MG63 (cell line): Measurements from ENCODE around the gene SPIRE2. TPM values are rescaled to one million over a fixed set of nuclear protein-coding genes. Genes with fewer than 3 reads are reported as not detected.
"Not testable (repeated sequence)": the region's sequence is repeated elsewhere in the genome, so short reads cannot be mapped to it uniquely, and the experiment has no call there.

ENCODE experiments used
- DNase-seq: peaks from one replicate; pipeline ENCODE4 v3.0.0-alpha.2; 2020
- H3K27me3 ChIP-seq: fragments of 250-450 bp; sonication (Bioruptor Pico); 2 replicates; pipeline ENCODE4 v1.5.1; 2020; ENCODE audit warnings: mild to moderate bottlenecking, moderate library complexity
- H3K36me3 ChIP-seq: fragments of 250-450 bp; sonication (Bioruptor Pico); 2 replicates; pipeline ENCODE4 v1.5.1; 2020; ENCODE audit warnings: mild to moderate bottlenecking, moderate library complexity
- H3K4me3 ChIP-seq: fragments of 250-450 bp; sonication (Bioruptor Pico); 2 replicates; pipeline ENCODE4 v1.5.1; 2020; ENCODE audit warnings: mild to moderate bottlenecking, moderate library complexity
- H3K9me3 ChIP-seq: fragments of 250-450 bp; sonication (Bioruptor Pico); 2 replicates; pipeline ENCODE4 v1.5.1; 2020; ENCODE audit warnings: mild to moderate bottlenecking, moderate library complexity
- total RNA-seq: library from RNA; depleted of rRNA; stranded (reverse); fragments of >200 nt; shearing (Covaris generic); gene quantifications from 2 replicates; pipeline ENCODE4 v1.2.3, GENCODE V29; 2014; ENCODE audit warnings: low replicate concordance

SPIRE2 gene
- total RNA-seq, 1 experiment from 2014 or later: 5.0 TPM

DNA sequence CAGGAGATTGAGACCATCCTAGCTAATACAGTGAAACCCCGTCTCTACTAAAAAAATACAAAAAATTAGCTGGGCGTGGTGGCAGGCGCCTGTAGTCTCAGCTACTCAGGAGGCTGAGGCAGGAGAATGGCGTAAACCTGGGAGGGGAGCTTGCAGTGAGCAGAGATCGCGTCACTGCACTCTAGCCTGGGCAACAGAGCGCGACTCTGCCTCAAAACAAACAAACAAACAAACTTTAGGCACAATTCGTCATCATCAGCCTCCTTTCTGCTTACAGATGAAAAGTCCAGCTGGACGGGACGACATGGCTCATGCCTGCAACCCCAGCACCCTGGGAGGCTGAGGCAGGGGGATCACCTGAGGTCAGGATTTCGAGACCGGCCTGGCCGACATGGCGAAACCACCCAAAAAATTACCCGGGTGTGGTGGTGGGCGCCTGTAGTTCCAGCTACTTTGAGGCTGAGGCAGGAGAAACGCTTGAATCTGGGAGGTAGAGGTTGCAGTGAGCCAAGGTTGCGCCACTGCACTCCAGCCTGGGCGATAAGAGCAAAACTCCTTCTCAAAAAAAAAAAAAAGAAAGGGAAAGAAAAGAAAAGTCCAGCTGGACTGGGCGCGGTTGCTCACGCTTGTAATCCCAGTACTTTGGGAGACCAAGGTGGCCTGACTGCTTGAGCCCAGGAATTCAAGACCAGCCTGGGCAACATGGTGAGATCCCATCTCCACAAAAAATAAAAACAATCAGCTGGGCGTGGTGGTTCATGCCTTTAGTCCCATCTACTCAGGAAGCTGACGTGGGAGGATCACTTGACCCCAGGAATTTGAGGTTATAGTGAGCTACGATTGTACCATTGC is 1.5 kb upstream of the SPIRE2 start:
- H3K27me3 ChIP-seq: no peaks in the 10 kb centered on the region
- no peak for DNase-seq
- no peaks in the 10 kb centered on the region for H3K9me3 ChIP-seq
- no peak overlapping the region for H3K4me3 ChIP-seq
- no peaks in the 10 kb centered on the region for H3K36me3 ChIP-seq

DNA sequence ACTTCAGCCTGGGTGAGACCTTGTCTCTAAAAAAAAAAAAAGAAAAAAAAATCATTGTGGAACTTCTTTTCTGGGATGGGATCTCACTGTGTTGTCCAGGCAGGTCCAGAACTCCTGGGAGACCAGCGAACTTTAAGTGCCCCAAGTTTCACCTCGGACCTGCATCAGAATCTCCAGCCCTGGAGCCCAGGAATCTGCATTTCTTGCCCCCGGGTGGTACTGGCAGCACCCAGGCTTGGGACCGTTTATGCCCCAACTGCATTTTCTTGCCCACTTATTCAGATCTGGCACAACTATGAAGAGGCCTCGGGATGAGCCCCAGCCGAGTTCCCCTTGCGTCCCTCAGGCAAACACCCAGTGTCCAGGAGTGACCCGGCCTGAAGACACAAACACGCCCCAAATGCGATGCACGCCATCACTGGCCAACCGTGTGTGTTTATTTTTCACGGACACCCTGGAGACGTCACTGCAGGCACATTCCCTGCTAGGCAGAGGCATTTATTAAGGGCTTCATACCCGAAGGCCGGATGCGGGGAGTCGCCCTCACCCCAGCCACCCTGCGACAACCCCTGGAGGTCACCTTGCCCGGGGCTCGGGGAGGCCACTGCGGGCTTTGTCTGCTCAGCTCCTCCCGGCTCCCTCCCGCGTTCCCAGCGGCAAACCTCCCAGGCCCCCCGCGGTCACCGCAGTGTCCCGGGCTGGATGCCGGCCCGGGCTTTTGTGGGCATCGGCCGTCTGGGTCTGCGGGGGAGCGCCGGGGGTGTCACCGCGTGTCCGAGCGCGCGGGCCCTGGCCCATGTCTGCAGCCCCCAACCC is 684 bp upstream of the SPIRE2 start:
- no peaks in the 10 kb centered on the region for H3K36me3 ChIP-seq
- peak; percentile 36 for DNase-seq
- H3K4me3 ChIP-seq: peak overlapping the region; percentile 45
- no peaks in the 10 kb centered on the region for H3K27me3 ChIP-seq
- H3K9me3 ChIP-seq: no peaks in the 10 kb centered on the region

DNA sequence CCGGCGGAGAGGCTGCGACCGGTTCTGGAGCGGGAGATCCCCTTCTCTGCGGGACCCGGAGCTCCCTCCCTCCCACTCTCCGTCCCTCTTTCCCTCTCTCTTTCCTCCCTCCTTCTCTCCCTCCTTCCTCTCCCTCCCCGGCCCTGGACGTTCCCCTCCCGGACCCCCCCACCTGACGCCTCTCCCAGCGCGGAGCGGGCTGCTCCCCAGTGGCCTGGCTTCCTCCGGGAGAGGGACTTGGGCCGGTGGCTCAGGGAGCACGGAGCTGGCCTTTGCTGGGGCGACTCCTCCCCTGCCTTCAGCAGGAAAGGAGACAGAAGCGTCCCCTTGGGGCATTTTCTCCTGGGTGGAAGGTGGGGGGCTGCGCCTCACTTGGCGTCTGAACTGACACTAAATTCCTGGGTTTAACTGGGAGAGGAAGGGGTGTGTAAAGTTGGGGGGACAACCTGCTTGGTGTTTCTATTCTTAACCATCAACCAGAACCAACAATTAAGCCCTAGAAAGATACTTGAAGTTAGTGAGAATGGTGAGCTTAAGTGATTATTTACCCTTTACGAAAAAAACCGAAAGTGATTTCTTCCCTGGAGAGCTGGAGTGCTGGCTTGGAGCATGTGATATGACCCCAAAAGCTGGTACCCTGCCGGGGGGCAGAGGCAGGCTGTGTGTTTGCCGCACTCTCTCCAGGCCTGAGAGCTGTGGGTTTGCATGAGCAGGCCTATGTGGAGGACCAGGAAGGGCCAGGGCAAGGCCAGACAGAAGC is 775 bp downstream of the SPIRE2 start:
- no peak for DNase-seq
- Histone ChIP-seq H3K9me3 (no peaks in the 10 kb centered on the region), H3K27me3 (no peaks in the 10 kb centered on the region), H3K4me3 (peak overlapping the region; percentile 37), H3K36me3 (no peaks in the 10 kb centered on the region)

DNA sequence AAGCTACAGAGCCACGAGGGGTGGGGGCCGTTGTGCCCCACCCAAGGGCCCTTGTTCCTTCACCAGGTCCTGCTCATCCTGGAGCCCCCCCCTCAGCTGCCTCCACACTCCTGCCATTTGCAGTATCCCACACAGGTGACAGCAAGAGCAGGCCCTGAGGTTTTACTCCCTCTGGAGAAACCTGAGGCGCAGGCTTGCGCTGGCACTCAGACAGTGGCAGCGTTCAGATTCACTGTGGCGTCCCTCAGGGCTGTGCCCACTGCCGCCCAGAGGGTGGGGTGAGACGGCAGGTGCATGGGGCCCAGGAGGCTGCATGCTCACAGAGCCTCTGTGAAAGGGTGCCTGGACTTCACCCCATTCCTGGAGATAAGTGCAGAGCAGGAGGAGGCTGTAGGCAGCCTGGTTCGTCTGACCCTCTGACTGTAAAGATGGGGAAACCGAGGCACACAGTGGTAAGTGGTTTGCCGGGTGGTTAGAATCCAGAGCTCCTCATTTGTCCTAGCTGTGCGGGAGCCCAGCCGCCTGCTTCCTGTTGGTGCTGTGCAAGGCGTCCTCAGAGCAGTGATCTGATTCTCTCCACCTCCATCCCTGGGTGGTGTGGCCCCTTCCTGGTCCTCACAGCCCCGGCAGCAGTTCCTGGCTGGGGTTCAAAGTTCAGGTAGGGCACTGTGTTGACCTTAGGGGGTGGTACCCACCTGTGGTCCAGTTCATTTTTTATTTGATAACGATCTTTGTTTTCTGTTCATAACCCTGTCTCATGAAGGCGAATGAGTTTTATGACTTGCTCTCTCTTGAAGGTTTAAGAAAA is 1.6 kb downstream of the SPIRE2 start:
- Histone ChIP-seq H3K9me3 (no peaks in the 10 kb centered on the region), H3K36me3 (no peaks in the 10 kb centered on the region), H3K4me3 (no peak overlapping the region), H3K27me3 (no peaks in the 10 kb centered on the region)
- DNase-seq: no peak

DNA sequence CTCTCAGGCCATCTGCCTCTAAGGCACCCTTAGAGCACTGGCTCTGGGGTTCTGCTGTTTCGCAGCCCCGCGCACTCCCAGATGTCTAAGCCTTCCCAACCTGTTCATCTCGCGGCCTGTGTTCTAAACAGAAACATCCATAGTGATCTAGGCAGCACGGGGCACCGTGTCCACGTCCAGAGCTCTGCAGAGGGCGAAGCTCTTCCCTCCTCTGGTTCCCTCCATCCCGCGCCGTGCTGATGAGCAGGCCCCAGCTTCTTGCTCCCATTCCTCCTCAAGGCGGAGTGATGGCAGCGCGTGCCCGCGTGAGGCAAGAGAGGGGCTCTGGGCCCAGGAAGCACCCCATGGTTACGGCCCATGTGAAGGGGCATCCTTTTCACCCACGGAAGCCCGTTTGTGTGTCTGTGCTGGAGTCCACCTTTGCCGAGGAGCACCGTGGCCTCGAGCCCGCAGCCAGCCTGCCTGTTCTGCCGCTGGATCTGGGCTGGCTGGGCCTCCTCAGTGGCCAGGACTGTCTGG is 3.6 kb downstream of the SPIRE2 start:
- H3K36me3 ChIP-seq: no peaks in the 10 kb centered on the region
- H3K4me3 ChIP-seq: no peak overlapping the region
- H3K9me3 ChIP-seq: no peaks in the 10 kb centered on the region
- no peaks in the 10 kb centered on the region for H3K27me3 ChIP-seq
- no peak for DNase-seq

DNA sequence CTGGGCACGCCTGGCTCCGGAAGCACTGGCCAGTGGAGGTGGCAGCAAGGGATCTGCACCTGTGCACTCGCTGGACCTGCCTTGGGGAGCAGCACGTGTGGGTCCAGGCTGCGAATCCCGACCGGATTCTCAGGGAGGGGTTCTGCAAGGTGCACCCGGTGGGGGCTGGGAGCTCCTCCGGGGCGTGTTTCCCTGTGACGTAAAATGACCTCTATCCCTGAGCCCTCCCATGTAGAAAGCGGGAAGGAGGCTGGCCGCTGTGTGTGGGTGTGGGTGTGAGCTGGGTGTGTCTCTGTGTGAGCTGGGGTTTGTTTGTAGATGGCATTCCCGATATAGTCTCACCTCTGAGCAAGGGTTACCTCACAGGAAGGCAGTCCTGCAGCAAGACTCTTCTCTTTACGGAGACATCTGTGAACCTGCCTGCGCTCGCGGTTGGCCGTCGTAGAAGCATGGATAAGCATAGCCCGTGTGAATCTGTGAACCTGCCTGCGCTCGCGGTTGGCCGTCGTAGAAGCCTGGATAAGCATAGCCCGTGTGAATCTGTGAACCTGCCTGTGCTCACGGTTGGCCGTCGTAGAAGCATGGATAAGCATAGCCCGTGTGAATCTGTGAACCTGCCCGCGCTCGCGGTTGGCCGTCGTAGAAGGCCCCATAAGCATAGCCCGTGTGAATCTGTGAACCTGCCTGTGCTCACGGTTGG is 5.5 kb downstream of the SPIRE2 start:
- not testable (repeated sequence) for H3K27me3 ChIP-seq, H3K36me3 ChIP-seq, H3K4me3 ChIP-seq, H3K9me3 ChIP-seq, DNase-seq

DNA sequence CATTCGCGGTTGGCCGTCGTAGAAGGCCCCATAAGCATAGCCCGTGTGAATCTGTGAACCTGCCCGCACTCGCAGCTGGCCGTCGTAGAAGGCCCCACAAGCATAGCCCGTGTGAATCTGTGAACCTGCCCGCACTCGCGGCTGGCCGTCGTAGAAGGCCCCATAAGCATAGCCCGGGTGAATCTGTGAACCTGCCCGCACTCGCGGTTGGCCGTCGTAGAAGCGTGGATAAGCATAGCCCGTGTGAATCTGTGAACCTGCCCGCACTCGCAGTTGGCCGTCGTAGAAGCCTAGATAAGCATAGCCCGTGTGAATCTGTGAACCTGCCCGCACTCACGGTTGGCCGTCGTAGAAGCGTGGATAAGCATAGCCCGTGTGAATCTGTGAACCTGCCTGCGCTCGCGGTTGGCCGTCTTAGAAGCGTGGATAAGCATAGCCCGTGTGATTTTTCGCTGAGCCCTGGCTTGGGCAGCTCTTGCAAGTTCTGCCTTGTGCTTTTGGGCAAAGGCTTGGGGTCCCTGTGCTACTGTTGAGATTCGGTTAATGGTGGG is 6.6 kb downstream of the SPIRE2 start:
- H3K36me3 ChIP-seq, H3K27me3 ChIP-seq, H3K4me3 ChIP-seq, DNase-seq, H3K9me3 ChIP-seq: not testable (repeated sequence)

DNA sequence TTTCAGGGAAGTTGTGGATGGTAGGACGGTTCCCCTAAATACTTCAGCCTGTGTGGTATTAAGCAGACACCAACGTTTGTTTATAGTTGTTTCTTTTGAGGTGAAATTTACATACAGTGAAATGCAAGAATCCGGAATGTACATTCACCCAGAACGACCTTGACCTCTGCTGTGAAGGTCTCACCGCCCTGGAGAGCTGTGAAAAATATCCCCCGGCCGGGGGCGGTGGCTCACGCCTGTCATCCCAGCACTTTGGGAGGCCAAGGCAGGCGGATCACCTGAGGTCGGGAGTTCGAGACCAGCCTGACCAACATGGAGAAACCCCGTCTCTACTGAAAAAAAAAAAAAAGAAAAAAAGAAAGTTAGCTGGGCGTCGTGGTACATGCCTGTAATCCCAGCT is 8.2 kb downstream of the SPIRE2 start:
- H3K36me3 ChIP-seq: not testable (repeated sequence)

DNA sequence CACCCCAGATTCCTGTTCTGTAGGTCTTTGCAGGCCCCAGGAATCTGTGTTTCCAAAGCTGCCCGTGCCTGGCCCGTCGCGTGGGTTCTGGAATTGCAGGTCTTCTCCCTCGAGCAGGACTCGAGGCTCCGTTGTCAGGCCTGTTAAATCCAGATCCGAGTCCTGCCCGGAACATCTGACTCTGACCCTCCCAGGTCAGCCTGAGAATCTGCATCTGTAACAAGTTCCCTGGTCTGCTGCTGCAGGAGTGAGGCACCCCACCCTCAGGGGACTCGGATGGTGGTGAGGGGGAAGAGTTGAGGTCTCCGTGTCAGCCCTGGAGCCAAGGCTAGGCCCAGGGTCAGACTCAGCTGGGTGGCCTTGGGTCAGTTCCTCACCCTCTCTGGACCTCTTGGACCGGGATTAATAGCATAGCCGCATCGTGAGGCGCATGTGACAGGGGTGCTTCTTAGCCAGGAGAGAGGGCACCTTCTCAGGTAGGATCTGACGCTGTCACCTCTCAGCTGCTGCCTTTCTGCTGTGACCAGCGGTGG is 8.8 kb downstream of the SPIRE2 start:
- H3K36me3 ChIP-seq: no peaks in the 10 kb centered on the region

More for the DNA sequence above, 8.2 kb downstream of the SPIRE2 start:
- not testable (repeated sequence) for H3K4me3 ChIP-seq, DNase-seq, H3K9me3 ChIP-seq, H3K27me3 ChIP-seq

DNA sequence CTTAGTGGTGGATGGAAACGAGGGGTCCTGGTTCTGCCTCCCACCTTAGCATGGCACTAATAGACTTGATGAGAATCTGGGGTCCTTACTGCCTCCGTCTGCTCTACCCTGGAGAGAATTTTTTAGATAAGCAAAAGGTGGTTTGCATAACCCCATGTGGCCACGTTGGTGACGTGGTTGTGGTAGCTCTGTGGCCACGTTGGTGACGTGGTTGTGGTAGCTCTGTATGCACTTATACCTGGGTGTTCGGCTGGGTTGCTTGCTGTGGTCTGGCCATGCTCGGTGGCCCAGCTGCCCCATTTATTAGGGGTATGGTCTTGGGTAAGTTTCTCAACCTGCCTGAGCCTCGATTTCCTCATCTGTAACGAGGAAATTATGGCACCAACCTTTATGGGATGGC is 13.0 kb downstream of the SPIRE2 start:
- Histone ChIP-seq H3K9me3 (no peaks in the 10 kb centered on the region), H3K36me3 (no peaks in the 10 kb centered on the region), H3K4me3 (no peak overlapping the region), H3K27me3 (no peaks in the 10 kb centered on the region)
- no peak for DNase-seq

More for the DNA sequence above, 8.8 kb downstream of the SPIRE2 start:
- Histone ChIP-seq H3K9me3 (no peaks in the 10 kb centered on the region), H3K27me3 (no peaks in the 10 kb centered on the region), H3K4me3 (no peak overlapping the region)
- DNase-seq: no peak

DNA sequence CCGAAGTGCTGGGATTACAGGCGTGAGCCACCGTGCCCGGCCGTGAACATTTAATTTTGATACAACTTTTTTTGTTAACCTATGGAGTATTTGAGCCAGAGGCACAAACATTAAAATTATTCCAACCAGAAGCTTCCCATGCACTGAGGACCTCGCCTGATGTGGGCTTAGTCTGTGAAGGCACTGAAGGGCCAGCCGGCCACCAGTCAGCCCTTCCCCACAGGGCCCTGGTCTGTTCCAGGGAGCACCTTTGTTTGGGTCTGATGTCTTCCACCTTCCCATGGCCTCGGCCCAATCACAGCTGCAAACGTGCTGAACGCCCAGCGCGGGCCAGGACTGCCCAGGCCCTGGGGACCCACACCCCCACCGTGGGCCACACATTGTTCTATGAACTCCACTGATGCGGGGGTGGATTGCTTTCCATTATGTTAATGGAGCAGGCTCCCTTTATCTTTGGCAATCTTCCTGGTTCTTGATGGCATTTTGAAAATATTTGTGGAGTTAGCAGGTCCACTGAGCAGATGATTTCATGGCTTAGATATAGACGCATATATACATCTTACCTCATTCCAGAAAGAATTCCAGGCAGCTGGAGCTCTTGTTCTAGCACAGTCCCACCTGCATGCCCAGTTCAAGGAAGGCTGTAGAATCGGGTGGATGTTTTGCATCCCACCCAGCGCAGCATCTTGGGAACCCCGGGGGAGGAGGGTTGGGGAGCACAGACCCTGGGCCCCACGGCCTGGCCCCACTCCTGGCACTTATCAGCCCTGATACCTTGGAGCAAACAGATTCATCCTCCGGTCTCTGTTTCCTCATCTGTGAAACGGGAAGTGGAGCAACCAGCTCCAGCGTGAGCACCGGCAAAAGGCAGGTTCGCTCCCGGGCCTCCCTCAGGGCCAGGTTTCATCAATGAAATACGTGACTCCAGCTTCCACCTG is 14.5 kb downstream of the SPIRE2 start:
- Histone ChIP-seq H3K27me3 (no peaks in the 10 kb centered on the region), H3K36me3 (no peaks in the 10 kb centered on the region), H3K4me3 (no peak overlapping the region), H3K9me3 (no peaks in the 10 kb centered on the region)
- DNase-seq: no peak

DNA sequence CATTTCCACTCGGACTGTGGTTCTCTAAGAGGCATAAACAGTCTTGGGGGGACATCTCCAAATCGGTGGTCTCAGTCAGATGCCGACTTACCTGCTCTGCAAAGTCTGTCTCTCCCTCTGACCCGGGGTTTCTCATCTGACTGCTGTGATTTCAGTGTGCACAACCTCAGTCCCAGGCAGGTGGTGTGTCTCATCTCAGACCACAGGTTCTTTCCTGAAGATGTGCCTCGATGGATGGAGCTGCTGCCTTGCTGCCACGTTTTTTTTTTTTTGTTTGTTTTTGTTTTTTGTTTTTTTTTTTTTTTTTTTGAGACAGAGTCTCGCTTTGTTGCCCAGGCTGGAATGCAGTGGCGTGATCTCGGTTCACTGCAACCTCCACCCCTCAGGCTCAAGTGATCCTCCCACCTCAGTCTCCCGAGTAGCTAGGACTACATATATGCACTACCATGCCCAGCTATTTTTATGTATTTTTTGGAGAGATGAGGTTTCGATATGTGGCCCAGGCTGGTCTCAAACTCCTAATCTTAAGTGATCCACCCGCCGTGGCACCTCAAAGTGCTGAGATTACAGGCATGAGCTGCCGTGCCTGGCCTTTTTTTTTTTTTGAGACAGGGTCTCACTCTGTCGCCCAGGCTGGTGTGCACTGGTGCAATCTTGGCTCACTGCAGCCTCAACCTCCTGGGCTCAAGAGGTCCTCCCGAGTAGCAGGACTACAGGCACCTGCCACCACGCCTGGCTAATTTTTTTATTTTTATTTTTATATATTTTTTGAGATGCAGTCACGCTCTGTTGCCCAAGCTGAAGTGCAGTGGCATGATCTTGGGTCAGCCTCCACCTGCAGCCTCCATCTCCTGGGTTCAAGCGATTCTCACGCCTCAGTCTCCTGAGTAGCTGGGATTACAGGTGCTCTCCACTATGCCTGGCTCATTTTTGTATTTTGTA is 15.4 kb downstream of the SPIRE2 start:
- no peak overlapping the region for H3K4me3 ChIP-seq
- DNase-seq: no peak
- H3K9me3 ChIP-seq: no peaks in the 10 kb centered on the region
- no peaks in the 10 kb centered on the region for H3K27me3 ChIP-seq
- H3K36me3 ChIP-seq: no peaks in the 10 kb centered on the region

DNA sequence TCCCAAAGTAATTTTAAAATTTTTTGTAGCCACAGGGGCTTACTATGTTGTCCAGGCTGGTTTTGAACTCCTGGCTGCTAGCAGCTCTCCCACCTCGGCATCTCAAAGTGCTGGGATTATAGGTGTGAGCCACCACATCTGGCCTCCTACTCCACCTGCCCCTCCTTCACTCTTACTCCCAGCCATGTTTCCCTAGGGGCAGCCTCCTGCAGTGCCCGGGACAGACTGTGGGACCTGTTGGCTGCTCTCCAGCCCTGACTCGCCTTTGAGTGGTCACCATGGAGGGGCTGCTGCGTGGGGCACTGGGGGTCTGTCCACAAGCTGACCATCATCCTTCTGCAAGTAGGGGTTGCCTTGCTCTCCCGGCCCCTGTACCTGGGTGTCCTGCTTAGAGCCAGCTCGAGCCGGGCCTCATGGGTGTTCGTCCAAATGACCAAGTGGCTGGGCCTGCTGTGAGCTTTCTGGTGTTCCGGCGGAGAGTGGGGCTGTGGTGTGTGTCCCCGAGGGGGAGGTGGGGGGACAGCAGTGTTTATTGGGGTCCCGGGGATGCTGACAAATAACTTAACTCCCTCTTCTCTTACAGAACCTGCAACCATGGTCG is 16.6 kb downstream of the SPIRE2 start:
- no peak for DNase-seq
- H3K9me3 ChIP-seq: no peaks in the 10 kb centered on the region
- H3K4me3 ChIP-seq: no peak overlapping the region
- no peaks in the 10 kb centered on the region for H3K27me3 ChIP-seq
- no peaks in the 10 kb centered on the region for H3K36me3 ChIP-seq
